ENCODE results near the gene OSBPL3.

Gene OSBPL3

GRCh38 chr7:24979863-24980533 is at the start of gene OSBPL3 (continued):
- TF ChIP-seq INSM2 (tag by site-specific recombination; IDR thresholded peaks at IDR 0.05) (no peak), ZNF76 (tag by site-specific recombination; IDR thresholded peaks at IDR 0.05; ENCODE audit: borderline replicate concordance, low read depth) (no peak), ZNF449 (tag by site-specific recombination; IDR thresholded peaks at IDR 0.05) (0 out of 2 replicates have a peak, but pooled peaks have one; percentile 16), ZNF600 (tag by site-specific recombination; IDR thresholded peaks at IDR 0.05) (peak; percentile 37; the same call in 1 of the 2 replicates), ZXDB (tag by site-specific recombination; IDR thresholded peaks at IDR 0.05) (no peak; the same call in 1 of the 2 replicates), ZNF341 (tag by site-specific recombination; IDR thresholded peaks at IDR 0.05; ENCODE audit: low read depth) (peak; percentile 72), PBX3 (CRISPR knock-in tag; IDR thresholded peaks at IDR 0.05) (peak; percentile 79; the same call in 1 of the 2 replicates), SP7 (tag by site-specific recombination; IDR thresholded peaks at IDR 0.05) (peak; percentile 42; the same call in 1 of the 2 replicates), ZBTB6 (tag by site-specific recombination; IDR thresholded peaks at IDR 0.05) (no peak), ZNF544 (tag by site-specific recombination; IDR thresholded peaks at IDR 0.05) (no peak), IKZF3 (tag by site-specific recombination; IDR thresholded peaks at IDR 0.05) (peak; percentile 93), ZNF585B (tag by site-specific recombination; IDR thresholded peaks at IDR 0.05) (no peak), ZNF558 (tag by site-specific recombination; IDR thresholded peaks at IDR 0.05) (no peak), REPIN1 (tag by site-specific recombination; IDR thresholded peaks at IDR 0.05; ENCODE audit: low read depth) (no peak), ZNF335 (tag by site-specific recombination; conservative IDR thresholded peaks at IDR 0.05) (peak; percentile 96), ZNF26 (tag by site-specific recombination; IDR thresholded peaks at IDR 0.05) (no peak), PATZ1 (tag by site-specific recombination; IDR thresholded peaks at IDR 0.05) (peak; percentile 86), ZNF112 (tag by site-specific recombination; IDR thresholded peaks at IDR 0.05) (no peak), ZBTB26 (tag by site-specific recombination; optimal IDR thresholded peaks at IDR 0.05) (peak; percentile 86), ZSCAN16 (tag by site-specific recombination; IDR thresholded peaks at IDR 0.05) (no peak), SP3 (tag by site-specific recombination; IDR thresholded peaks at IDR 0.05) (peak; percentile 89), GLI2 (tag by site-specific recombination; IDR thresholded peaks at IDR 0.05; ENCODE audit: borderline replicate concordance, low read depth) (no peak), ZNF398 (tag by site-specific recombination; IDR thresholded peaks at IDR 0.05) (peak; percentile 23; the same call in 1 of the 2 replicates), ZNF488 (tag by site-specific recombination; IDR thresholded peaks at IDR 0.05) (no peak), ZNF324 (tag by site-specific recombination; IDR thresholded peaks at IDR 0.05) (no peak; the same call in 1 of the 2 replicates), ZNF132 (tag by site-specific recombination; IDR thresholded peaks at IDR 0.05; ENCODE audit: borderline replicate concordance) (no peak)

All from HEK293 (cell line).